Activated CD8-positive, alpha-beta T cell treated with anti-CD3 and anti-CD28 coated beads, Interleukin-2, amount 10 ng/mL, durations not matched to agents 7 days and 5 days (primary cell): ENCODE results near the gene SGMS1. TPM values are rescaled to one million over a fixed set of nuclear protein-coding genes. Genes with fewer than 3 reads are reported as not detected.
"Not testable (repeated sequence)": the region's sequence is repeated elsewhere in the genome, so short reads cannot be mapped to it uniquely, and the experiment has no call there.

Experiments
- ATAC-seq: fragments of 150-1000 bp; cut with Tn5 transposase; one replicate; pipeline ENCODE4 v1.10.0; 2021; ENCODE audit warnings: moderate library complexity
- CTCF ChIA-PET: fragments of 350-600 bp; sonication (Branson Sonifier 250); formaldehyde crosslinking; loops from one replicate; lab custom pipeline; 2021; ENCODE audit warnings: antibody characterized with exemption; lab: Charles Lee
- POLR2A ChIA-PET: fragments of 350-600 bp; sonication (Branson Sonifier 250); formaldehyde crosslinking; loops from one replicate; lab custom pipeline; 2021; ENCODE audit warnings: antibody characterized with exemption; lab: Charles Lee
- DNase-seq: peaks from one replicate; pipeline ENCODE4 v3.0.0-alpha.2; 2020
- H3K27ac Mint-ChIP-seq: one replicate; pipeline ENCODE4 v1.8.0; 2021; ENCODE audit warnings: mild to moderate bottlenecking, mixed read lengths
- H3K27me3 Mint-ChIP-seq: one replicate; pipeline ENCODE4 v1.8.0; 2021; ENCODE audit warnings: low read depth, mixed read lengths
- H3K36me3 Mint-ChIP-seq: one replicate; pipeline ENCODE4 v1.8.0; 2021; ENCODE audit warnings: low read depth, mixed read lengths
- H3K4me1 Mint-ChIP-seq: one replicate; pipeline ENCODE4 v1.8.0; 2021; ENCODE audit warnings: low read depth, mixed read lengths
- H3K4me3 Mint-ChIP-seq: one replicate; pipeline ENCODE4 v1.8.0; 2021; ENCODE audit warnings: mild to moderate bottlenecking, mixed read lengths
- H3K9me3 Mint-ChIP-seq: one replicate; pipeline ENCODE4 v1.8.0; 2022; ENCODE audit warnings: mixed read lengths; ENCODE audit not compliant: insufficient read depth
- total RNA-seq, 2 experiments: library from RNA; stranded (reverse); gene quantifications; one replicate each; pipeline ENCODE4 v1.2.3, GENCODE V29; 2021

Gene SGMS1
- total RNA-seq, 2 experiments from 2014 or later, result 14.2 to 16.4 TPM

GRCh38 chr10:50425215-50425614, 198.5 kb downstream of the SGMS1 start:
- H3K27ac Mint-ChIP-seq, ATAC-seq, POLR2A ChIA-PET, H3K4me3 Mint-ChIP-seq, CTCF ChIA-PET, H3K9me3 Mint-ChIP-seq, H3K27me3 Mint-ChIP-seq, DNase-seq: not testable (repeated sequence)
- H3K36me3 Mint-ChIP-seq, result peaks cover 18% of the 10 kb centered on the region
- H3K4me1 Mint-ChIP-seq, result peaks cover 23% of the 10 kb centered on the region

- Mint-ChIP-seq H3K27me3 (no peaks in the 10 kb centered on the region), H3K36me3 (peaks cover 15% of the 10 kb centered on the region), H3K4me1 (peaks cover 32% of the 10 kb centered on the region), H3K4me3 (no peak overlapping the region), H3K9me3 (peaks cover 3% of the 10 kb centered on the region), H3K27ac (no peak overlapping the region)
- ChIA-PET CTCF (interaction anchor here (1.0 to 1.9 kb wide), 2 partner anchors 56 to 89 kb away, joined by 3 to 5 read pairs; no protein-coding TSS in a partner anchor), POLR2A (no interaction called here)
- DNase-seq (no peak), ATAC-seq (no peak)
Measured at GRCh38 chr10:50423448-50423847, 200.3 kb downstream of the SGMS1 start.

GRCh38 chr10:50422259-50422658, 201.5 kb downstream of the SGMS1 start:
- no peak for DNase-seq
- Mint-ChIP-seq H3K36me3 (peaks cover 14% of the 10 kb centered on the region), H3K9me3 (peaks cover 3% of the 10 kb centered on the region), H3K4me3 (no peak overlapping the region), H3K4me1 (peaks cover 40% of the 10 kb centered on the region), H3K27ac (no peak overlapping the region), H3K27me3 (no peaks in the 10 kb centered on the region)
- ChIA-PET CTCF (interaction anchor here (0.7 to 2.2 kb wide), 6 partner anchors 9 to 183 kb away, joined by 3 to 8 read pairs (median 3); no protein-coding TSS in a partner anchor), POLR2A (no interaction called here)
- no peak for ATAC-seq

- Mint-ChIP-seq H3K27me3 (no peaks in the 10 kb centered on the region), H3K9me3 (peaks cover 3% of the 10 kb centered on the region), H3K27ac (peak overlapping the region; percentile 50), H3K4me1 (peaks cover 38% of the 10 kb centered on the region), H3K4me3 (no peak overlapping the region), H3K36me3 (peaks cover 9% of the 10 kb centered on the region)
- ChIA-PET CTCF (interaction anchor here (0.7 to 2.2 kb wide), 21 partner anchors 9 to 214 kb away, joined by 3 to 13 read pairs (median 4); partner anchors contain the start of gene SGMS1), POLR2A (no interaction called here)
- ATAC-seq, result peak; percentile 30
- peak; percentile 64 for DNase-seq
Measured at GRCh38 chr10:50421026-50421719, 202.6 kb downstream of the SGMS1 start.

GRCh38 chr10:50420196-50420595, 203.6 kb downstream of the SGMS1 start:
- Mint-ChIP-seq H3K4me3 (no peak overlapping the region), H3K36me3 (peaks cover 6% of the 10 kb centered on the region)
- CTCF ChIA-PET, result interaction anchor here (0.7 to 2.2 kb wide), 22 partner anchors 8 to 217 kb away, joined by 3 to 13 read pairs (median 4); partner anchors contain the start of gene SGMS1

GRCh38 chr10:50419756-50420155, 204.0 kb downstream of the SGMS1 start:
- Mint-ChIP-seq H3K27me3 (no peaks in the 10 kb centered on the region), H3K4me3 (no peak overlapping the region), H3K27ac (no peak overlapping the region), H3K9me3 (no peaks in the 10 kb centered on the region), H3K36me3 (peaks cover 2% of the 10 kb centered on the region), H3K4me1 (peaks cover 39% of the 10 kb centered on the region)
- ChIA-PET CTCF (interaction anchor here (0.9 to 2.0 kb wide), 15 partner anchors 12 to 217 kb away, joined by 3 to 13 read pairs (median 4); no protein-coding TSS in a partner anchor), POLR2A (interaction anchor here (1.0 kb wide), 1 partner anchor 84 kb away, joined by 3 read pairs; no protein-coding TSS in a partner anchor)
- ATAC-seq, result no peak
- no peak for DNase-seq

More at GRCh38 chr10:50420196-50420595, 203.6 kb downstream of the SGMS1 start:
- Mint-ChIP-seq H3K9me3 (no peaks in the 10 kb centered on the region), H3K27ac (no peak overlapping the region), H3K27me3 (no peaks in the 10 kb centered on the region), H3K4me1 (peaks cover 39% of the 10 kb centered on the region)
- POLR2A ChIA-PET, result interaction anchor here (1.0 kb wide), 1 partner anchor 84 kb away, joined by 3 read pairs; no protein-coding TSS in a partner anchor
- no peak for DNase-seq
- no peak for ATAC-seq

- peaks cover 2% of the 10 kb centered on the region for H3K36me3 Mint-ChIP-seq
- CTCF ChIA-PET, result interaction anchor here (1.5 to 1.8 kb wide), 4 partner anchors 13 to 202 kb away, joined by 3 to 13 read pairs (median 6); no protein-coding TSS in a partner anchor
- DNase-seq (no peak), ATAC-seq (no peak)
- H3K9me3 Mint-ChIP-seq, result no peaks in the 10 kb centered on the region
- H3K27me3 Mint-ChIP-seq, result no peaks in the 10 kb centered on the region
- peaks cover 39% of the 10 kb centered on the region for H3K4me1 Mint-ChIP-seq
- POLR2A ChIA-PET, result no interaction called here
- no peak overlapping the region for H3K27ac Mint-ChIP-seq
- peak overlapping the region; percentile 85 for H3K4me3 Mint-ChIP-seq
Measured at GRCh38 chr10:50419091-50419490, 204.7 kb downstream of the SGMS1 start.

- DNase-seq, result peak; percentile 72
- CTCF ChIA-PET, result interaction anchor here (0.6 to 2.3 kb wide), 12 partner anchors 10 to 236 kb away, joined by 3 to 6 read pairs (median 3); no protein-coding TSS in a partner anchor
- POLR2A ChIA-PET, result interaction anchor here (0.5 to 1.7 kb wide), 8 partner anchors 14 to 207 kb away, joined by 3 to 9 read pairs (median 5); partner anchors contain the start of gene SGMS1
- Mint-ChIP-seq H3K9me3 (no peaks in the 10 kb centered on the region), H3K4me3 (peak overlapping the region; percentile 85), H3K4me1 (peaks cover 43% of the 10 kb centered on the region), H3K36me3 (peaks cover 2% of the 10 kb centered on the region), H3K27ac (peak overlapping the region; percentile 89), H3K27me3 (no peaks in the 10 kb centered on the region)
- peak; percentile 90 for ATAC-seq
Measured at GRCh38 chr10:50417886-50418830, 205.6 kb downstream of the SGMS1 start.

- H3K9me3 Mint-ChIP-seq, result no peaks in the 10 kb centered on the region
- ATAC-seq (peak; percentile 10), DNase-seq (no peak)
- POLR2A ChIA-PET, result interaction anchor here (0.9 to 1.7 kb wide), 5 partner anchors 15 to 206 kb away, joined by 3 to 9 read pairs (median 6); partner anchors contain the start of gene SGMS1
- H3K4me1 Mint-ChIP-seq, result peaks cover 45% of the 10 kb centered on the region
- no peaks in the 10 kb centered on the region for H3K27me3 Mint-ChIP-seq
- peak overlapping the region; percentile 85 for H3K4me3 Mint-ChIP-seq
- peaks cover 2% of the 10 kb centered on the region for H3K36me3 Mint-ChIP-seq
- H3K27ac Mint-ChIP-seq, result peak overlapping the region; percentile 89
- CTCF ChIA-PET, result interaction anchor here (0.6 to 2.3 kb wide), 11 partner anchors 11 to 205 kb away, joined by 3 to 6 read pairs (median 3); no protein-coding TSS in a partner anchor
Measured at GRCh38 chr10:50417486-50417885, 206.3 kb downstream of the SGMS1 start.

- ChIA-PET POLR2A (interaction anchor here (1.7 kb wide), 1 partner anchor 206 kb away, joined by 7 read pairs; the partner anchor contains the start of gene SGMS1), CTCF (interaction anchor here (1.4 to 2.3 kb wide), 4 partner anchors 11 to 119 kb away, joined by 3 to 6 read pairs (median 4); no protein-coding TSS in a partner anchor)
- Mint-ChIP-seq H3K27ac (no peak overlapping the region), H3K4me1 (peaks cover 46% of the 10 kb centered on the region), H3K27me3 (no peaks in the 10 kb centered on the region), H3K4me3 (peak overlapping the region; percentile 17), H3K9me3 (no peaks in the 10 kb centered on the region), H3K36me3 (peaks cover 2% of the 10 kb centered on the region)
- ATAC-seq, result no peak
- DNase-seq, result no peak
Measured at GRCh38 chr10:50416881-50417280, 206.9 kb downstream of the SGMS1 start.
